ENCODE data around the gene DNMT3A. TPM values are rescaled to one million over a fixed set of nuclear protein-coding genes. Genes with fewer than 3 reads are reported as not detected.

DNMT3A gene
- total RNA-seq, 1 donor from 2014 or later: 113 TPM

GRCh38 chr2:25330273-25330672 is 11.5 kb downstream of the DNMT3A start:
- Mint-ChIP-seq H3K9me3 (peaks cover 4% of the 10 kb centered on the region), H3K27me3 (ENCODE audit: low read depth) (no peaks in the 10 kb centered on the region), H3K4me3 (no peak overlapping the region), H3K4me1 (peaks cover 8% of the 10 kb centered on the region), H3K27ac (ENCODE audit: unreplicated experiment) (no peak overlapping the region), H3K36me3 (ENCODE audit: low read depth) (peaks cover 15% of the 10 kb centered on the region)
- DNase-seq (ENCODE audit: low read depth, low spot score): no peak
- TF ChIP-seq, protein P1, sequence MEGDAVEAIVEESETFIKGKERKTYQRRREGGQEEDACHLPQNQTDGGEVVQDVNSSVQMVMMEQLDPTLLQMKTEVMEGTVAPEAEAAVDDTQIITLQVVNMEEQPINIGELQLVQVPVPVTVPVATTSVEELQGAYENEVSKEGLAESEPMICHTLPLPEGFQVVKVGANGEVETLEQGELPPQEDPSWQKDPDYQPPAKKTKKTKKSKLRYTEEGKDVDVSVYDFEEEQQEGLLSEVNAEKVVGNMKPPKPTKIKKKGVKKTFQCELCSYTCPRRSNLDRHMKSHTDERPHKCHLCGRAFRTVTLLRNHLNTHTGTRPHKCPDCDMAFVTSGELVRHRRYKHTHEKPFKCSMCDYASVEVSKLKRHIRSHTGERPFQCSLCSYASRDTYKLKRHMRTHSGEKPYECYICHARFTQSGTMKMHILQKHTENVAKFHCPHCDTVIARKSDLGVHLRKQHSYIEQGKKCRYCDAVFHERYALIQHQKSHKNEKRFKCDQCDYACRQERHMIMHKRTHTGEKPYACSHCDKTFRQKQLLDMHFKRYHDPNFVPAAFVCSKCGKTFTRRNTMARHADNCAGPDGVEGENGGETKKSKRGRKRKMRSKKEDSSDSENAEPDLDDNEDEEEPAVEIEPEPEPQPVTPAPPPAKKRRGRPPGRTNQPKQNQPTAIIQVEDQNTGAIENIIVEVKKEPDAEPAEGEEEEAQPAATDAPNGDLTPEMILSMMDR (conservative IDR thresholded peaks at IDR 0.05): no peak

DNA sequence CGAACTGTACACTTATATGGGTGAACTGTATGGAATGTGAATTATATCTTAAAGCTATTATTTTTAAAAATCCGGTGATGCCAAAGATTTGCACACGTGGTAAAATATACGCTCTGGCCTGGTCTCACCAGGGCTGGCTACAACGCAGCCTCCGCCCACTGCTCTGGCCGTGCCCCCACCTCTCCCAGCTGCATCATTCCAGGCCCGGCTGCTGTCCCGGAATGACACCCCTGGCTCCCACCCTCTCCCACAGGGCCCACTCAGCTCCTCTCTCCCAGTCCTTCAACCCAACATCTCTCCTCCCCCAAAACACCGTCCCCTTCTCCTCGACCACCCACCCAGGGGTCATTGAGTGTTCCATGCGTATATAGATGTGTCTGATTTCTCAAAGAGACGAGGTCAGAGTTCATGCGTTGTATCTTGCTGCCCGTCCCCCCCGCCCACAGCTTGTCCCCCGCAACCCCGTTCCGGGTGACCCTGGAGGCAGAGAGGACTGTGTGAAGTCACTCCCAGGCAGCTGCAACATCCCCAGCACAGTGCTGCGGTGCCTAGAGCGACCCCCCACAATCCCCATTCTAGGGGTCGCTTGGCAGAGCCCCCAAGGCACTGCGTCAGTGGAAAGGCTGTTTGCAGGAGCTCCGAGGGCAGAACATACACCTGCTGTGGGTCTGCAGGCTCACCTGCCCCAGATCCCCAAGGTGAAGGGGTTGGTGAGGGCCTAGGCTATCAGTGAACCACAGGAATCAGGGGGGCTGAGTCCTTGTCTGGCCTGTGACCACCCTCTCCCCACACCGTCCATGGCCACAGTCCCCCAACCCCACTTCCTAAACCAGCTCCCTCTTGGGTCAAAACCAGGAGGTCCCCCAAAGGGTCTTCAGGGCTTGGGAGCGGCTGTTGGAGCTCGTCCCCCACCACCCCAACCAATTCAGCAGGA is 13.3 kb downstream of the DNMT3A start:
- DNase-seq (ENCODE audit: low read depth, low spot score): no peak
- peaks cover 15% of the 10 kb centered on the region for H3K36me3 Mint-ChIP-seq (ENCODE audit: low read depth)
- H3K27me3 Mint-ChIP-seq (ENCODE audit: low read depth): no peaks in the 10 kb centered on the region
- H3K4me3 Mint-ChIP-seq: no peak overlapping the region
- TF ChIP-seq, protein P1 (conservative IDR thresholded peaks at IDR 0.05): no peak
- H3K27ac Mint-ChIP-seq (ENCODE audit: unreplicated experiment): no peak overlapping the region
- H3K9me3 Mint-ChIP-seq: peaks cover 4% of the 10 kb centered on the region
- peaks cover 16% of the 10 kb centered on the region for H3K4me1 Mint-ChIP-seq

- TF ChIP-seq, protein P1 (conservative IDR thresholded peaks at IDR 0.05): no peak
- Mint-ChIP-seq H3K27ac (ENCODE audit: unreplicated experiment) (no peak overlapping the region), H3K36me3 (ENCODE audit: low read depth) (peaks cover 18% of the 10 kb centered on the region), H3K4me3 (no peak overlapping the region), H3K9me3 (peaks cover 4% of the 10 kb centered on the region), H3K27me3 (ENCODE audit: low read depth) (no peaks in the 10 kb centered on the region), H3K4me1 (peaks cover 27% of the 10 kb centered on the region)
- no peak for DNase-seq (ENCODE audit: low read depth, low spot score)
These were observed 15.3 kb downstream of the DNMT3A start for GRCh38 chr2:25326326-25327013.

GRCh38 chr2:25324905-25325592 is 16.7 kb downstream of the DNMT3A start:
- H3K4me1 Mint-ChIP-seq: peaks cover 23% of the 10 kb centered on the region
- TF ChIP-seq, protein P1 (conservative IDR thresholded peaks at IDR 0.05): no peak
- no peaks in the 10 kb centered on the region for H3K27me3 Mint-ChIP-seq (ENCODE audit: low read depth)
- H3K36me3 Mint-ChIP-seq (ENCODE audit: low read depth): peaks cover 18% of the 10 kb centered on the region
- H3K4me3 Mint-ChIP-seq: no peak overlapping the region
- H3K9me3 Mint-ChIP-seq: peaks cover 4% of the 10 kb centered on the region
- no peak overlapping the region for H3K27ac Mint-ChIP-seq (ENCODE audit: unreplicated experiment)
- no peak for DNase-seq (ENCODE audit: low read depth, low spot score)

GRCh38 chr2:25324251-25324650 is 17.5 kb downstream of the DNMT3A start:
- peaks cover 4% of the 10 kb centered on the region for H3K9me3 Mint-ChIP-seq
- TF ChIP-seq, protein P1 (conservative IDR thresholded peaks at IDR 0.05): no peak
- DNase-seq (ENCODE audit: low read depth, low spot score): no peak
- H3K27ac Mint-ChIP-seq (ENCODE audit: unreplicated experiment): no peak overlapping the region
- no peaks in the 10 kb centered on the region for H3K27me3 Mint-ChIP-seq (ENCODE audit: low read depth)
- H3K4me1 Mint-ChIP-seq: peaks cover 23% of the 10 kb centered on the region
- H3K4me3 Mint-ChIP-seq: no peak overlapping the region
- peaks cover 20% of the 10 kb centered on the region for H3K36me3 Mint-ChIP-seq (ENCODE audit: low read depth)
